HepG2 (cell line): Measurements from ENCODE around the gene ANP32B. TPM values are rescaled to one million over a fixed set of nuclear protein-coding genes. Genes with fewer than 3 reads are reported as not detected.

Source experiments
- ATAC-seq: fragments of 200-7000 bp; cut with Tn5 transposase; 3 replicates; pipeline ENCODE4 v1.9.1; 2020; ENCODE audit warnings: mild to moderate bottlenecking, moderate library complexity
- BruUV-seq: library from RNA; stranded (reverse); fragments of 400-500 nt; replicated peaks from 2 replicates; lab custom pipeline; 2021; lab: Mats Ljungman, UMichigan
- CTCF ChIA-PET: fragments of 300-600 bp; formaldehyde crosslinking; extraction: SDS; loops from one replicate; lab custom pipeline; 2021; ENCODE audit warnings: low total read pairs, inconsistent platforms, low intra/inter-chr PET ratio; lab: Yijun Ruan, JAX
- POLR2A ChIA-PET: fragments of 350-600 bp; sonication (Branson Sonifier 250); formaldehyde crosslinking; loops from one replicate; lab custom pipeline; 2020; ENCODE audit warnings: antibody characterized with exemption, inconsistent platforms; lab: Yijun Ruan, JAX
- DNase-seq: peaks from one replicate; pipeline ENCODE4 v3.0.0-alpha.2; 2015; ENCODE audit warnings: low spot score
- FAIRE-seq: peaks from 3 replicates; lab custom pipeline; 2011; peaks lifted over from hg19 to GRCh38; lab: Jason Lieb, UNC
- H2AFZ ChIP-seq: one replicate; pipeline ENCODE4 v1.6.1; 2011; ENCODE audit warnings: low read length, inconsistent platforms
- H3K27ac ChIP-seq: fragments of 300-600 bp; 3 replicates; pipeline ENCODE4 v1.8.0; 2011; ENCODE audit warnings: mixed run types, mild to moderate bottlenecking, mixed read lengths, low read length, inconsistent platforms; ENCODE audit not compliant: insufficient read depth; ENCODE audit errors: extremely low read length
- H3K27me3 ChIP-seq, 2 experiments: fragments of 200-600 bp in 1 of 2; 2 replicates in 1 of 2; 3 replicates in 1 of 2; pipeline versions ENCODE4 v1.6.0 to v1.8.0; 2011; ENCODE audit warnings: low read length in 2 of 2, mild to moderate bottlenecking in 2 of 2, moderate library complexity in 2 of 2, inconsistent platforms in 1 of 2; ENCODE audit not compliant: insufficient read depth in 2 of 2, control insufficient read depth in 1 of 2
- H3K36me3 ChIP-seq, 2 experiments: fragments of 200-600 bp in 1 of 2; replicated peaks in 1 of 2; 2 replicates in 1 of 2; 3 replicates in 1 of 2; pipeline versions ENCODE4 v1.5.1 to v1.8.0; 2011; ENCODE audit warnings: low read length in 2 of 2, inconsistent platforms in 1 of 2; ENCODE audit not compliant: insufficient read depth in 2 of 2, control insufficient read depth in 1 of 2
- H3K4me1 ChIP-seq: 2 replicates; pipeline ENCODE4 v1.5.1; 2012; ENCODE audit warnings: low read length, inconsistent platforms; ENCODE audit not compliant: insufficient read depth
- H3K4me2 ChIP-seq: 2 replicates; pipeline ENCODE4 v1.6.0; 2011; ENCODE audit warnings: low read depth, low read length, inconsistent platforms
- H3K4me3 ChIP-seq, 3 experiments: fragments of 200-600 bp in 1 of 3; sonication (generic), shearing (Covaris generic) in 1 of 3; replicated peaks in 1 of 3; 2 replicates each; pipeline ENCODE4 v1.5.1; 2011 to 2016; ENCODE audit warnings: low read length in 3 of 3, inconsistent platforms in 2 of 3, low read depth in 2 of 3, mild to moderate bottlenecking in 2 of 3, control low read depth in 1 of 3, mixed read lengths in 1 of 3; ENCODE audit not compliant: insufficient read depth in 1 of 3
- H3K79me2 ChIP-seq: one replicate; pipeline ENCODE4 v1.6.1; 2011; ENCODE audit warnings: low read length, inconsistent platforms; ENCODE audit not compliant: insufficient read depth
- H3K9ac ChIP-seq: 2 replicates; pipeline ENCODE4 v1.6.0; 2011; ENCODE audit warnings: mild to moderate bottlenecking, low read depth, low read length, inconsistent platforms; ENCODE audit not compliant: insufficient read depth
- H3K9me3 ChIP-seq: 2 replicates; pipeline ENCODE4 v1.5.1; 2012; ENCODE audit warnings: mild to moderate bottlenecking, low read length
- H4K20me1 ChIP-seq: 2 replicates; pipeline ENCODE4 v1.6.0; 2011; ENCODE audit warnings: inconsistent platforms, mild to moderate bottlenecking, low read length, moderate library complexity; ENCODE audit not compliant: insufficient read depth
- ASH2L ChIP-seq: fragments of 300-600, 200-600 bp; sonication (generic); IDR thresholded peaks from 2 replicates; pipeline ENCODE4 v1.7.0; 2017; ENCODE audit warnings: low read depth, mild to moderate bottlenecking, moderate library complexity, mixed read lengths, low read length; ENCODE audit not compliant: insufficient read length
- ATF7-NPFF ChIP-seq: sonication (generic); formaldehyde crosslinking; IDR thresholded peaks from 2 replicates; pipeline ENCODE4 v1.8.1; 2023; ENCODE audit warnings: mild to moderate bottlenecking, low read depth, missing genetic modification reagents, moderate library complexity
- DMAP1 ChIP-seq: IDR thresholded peaks from 2 replicates; pipeline ENCODE4 v1.6.1; 2016
- ISX ChIP-seq: sonication (generic); formaldehyde crosslinking; conservative IDR thresholded peaks from 2 replicates; pipeline ENCODE4 v1.5.0; 2020; ENCODE audit warnings: missing genetic modification reagents
- KDM1A ChIP-seq: IDR thresholded peaks from 2 replicates; pipeline ENCODE4 v1.6.1; 2016; ENCODE audit warnings: missing compliant biosample characterization
- KDM3A ChIP-seq: IDR thresholded peaks from 2 replicates; pipeline ENCODE4 v1.6.1; 2018; ENCODE audit warnings: low read depth, missing compliant biosample characterization
- MTA3 ChIP-seq: sonication (generic); formaldehyde crosslinking; IDR thresholded peaks from 2 replicates; pipeline ENCODE4 v1.4.0; 2020; ENCODE audit warnings: missing genetic modification reagents
- MTF2 ChIP-seq: sonication (generic); formaldehyde crosslinking; IDR thresholded peaks from 2 replicates; pipeline ENCODE4 v1.5.0; 2020; ENCODE audit warnings: missing genetic modification reagents, borderline replicate concordance
- SRSF4 ChIP-seq: fragments of 200-400 bp; formaldehyde crosslinking; IDR thresholded peaks from one replicate; pipeline ENCODE4 v1.6.1; 2018; ENCODE audit warnings: mild to moderate bottlenecking, low read depth, low read length, moderate library complexity; ENCODE audit not compliant: poor library complexity, severe bottlenecking
- TBL1XR1 ChIP-seq: fragments of 150-350 bp; IDR thresholded peaks from 2 replicates; pipeline ENCODE4 v1.6.1; 2014; ENCODE audit warnings: borderline replicate concordance, low read length; ENCODE audit not compliant: partially characterized antibody
- ZNF749 ChIP-seq: sonication (generic); formaldehyde crosslinking; IDR thresholded peaks from 2 replicates; pipeline ENCODE4 v1.8.0; 2022; ENCODE audit warnings: mild to moderate bottlenecking, missing genetic modification reagents, moderate library complexity, borderline replicate concordance
- ZSCAN12 ChIP-seq: sonication (generic); formaldehyde crosslinking; IDR thresholded peaks from 2 replicates; pipeline ENCODE4 v1.9.0; 2021; ENCODE audit warnings: mild to moderate bottlenecking, missing genetic modification reagents
- WGBS: methylation state at CpG from one replicate; pipeline ENCODE4 v1.1.6; 2017; ENCODE audit warnings: low lambda C conversion rate; 5-methylcytosine and 5-hydroxymethylcytosine counted together
- in situ Hi-C: cut with HindIII; loops from 2 replicates; pipeline ENCODE4 v1.10.0; 2017; ENCODE audit warnings: low pct_unique_long_range_greater_than_20kb; ENCODE audit not compliant: extremely low pct_ligation_motif_present
- intact Hi-C: fragments of 100-400 bp; cut with micrococcal nuclease; formaldehyde crosslinking; loops from one replicate; pipeline ENCODE4 v1.10.0; 2022; ENCODE audit not compliant: unreplicated experiment
- polyA plus RNA-seq, 8 experiments: library from polyadenylated mRNA; depleted of rRNA in 3 of 8; stranded (reverse) in 7 of 8; unstranded in 1 of 8; fragments of >200 nt; fragmentation: Illumina TruSeq in 4 of 8; extraction: Trizol in 4 of 8; gene quantifications; 2 replicates each; pipeline versions ENCODE4 v1.2.1 to v1.2.3, GENCODE V29; 2011 to 2016; ENCODE audit warnings: low read depth in 4 of 8, missing spikeins in 1 of 8, mixed read lengths in 1 of 8; ENCODE audit not compliant: insufficient read depth in 1 of 8
- total RNA-seq, 5 experiments: library from RNA; depleted of rRNA; stranded (reverse); fragments of >200 nt; fragmentation: Illumina TruSeq; extraction: Trizol; gene quantifications; 2 replicates each; pipeline ENCODE4 v1.2.3, GENCODE V29; 2016; ENCODE audit warnings: low read depth in 1 of 5
- TF ChIP-seq, protein P1 (sequence below): sonication (generic); formaldehyde crosslinking; IDR thresholded peaks from 2 replicates; pipeline ENCODE4 v1.5.0; 2020; ENCODE audit warnings: missing genetic modification reagents, mild to moderate bottlenecking, borderline replicate concordance
- TF ChIP-seq, protein P2 (sequence below): sonication (generic); formaldehyde crosslinking; IDR thresholded peaks from 2 replicates; pipeline ENCODE4 v1.8.0; 2022; ENCODE audit warnings: missing genetic modification reagents, mild to moderate bottlenecking, inconsistent platforms, borderline replicate concordance
- TF ChIP-seq, protein P3 (sequence below): sonication (generic); formaldehyde crosslinking; IDR thresholded peaks from 2 replicates; pipeline ENCODE4 v1.4.0; 2020; ENCODE audit warnings: missing genetic modification reagents

Gene ANP32B
- total and polyA plus RNA-seq, 2 of the 13 experiments (the other 11 are each of a cell fraction or from before 2014, with no cell fraction given) = 22.1 to 37.5 TPM

DNA sequence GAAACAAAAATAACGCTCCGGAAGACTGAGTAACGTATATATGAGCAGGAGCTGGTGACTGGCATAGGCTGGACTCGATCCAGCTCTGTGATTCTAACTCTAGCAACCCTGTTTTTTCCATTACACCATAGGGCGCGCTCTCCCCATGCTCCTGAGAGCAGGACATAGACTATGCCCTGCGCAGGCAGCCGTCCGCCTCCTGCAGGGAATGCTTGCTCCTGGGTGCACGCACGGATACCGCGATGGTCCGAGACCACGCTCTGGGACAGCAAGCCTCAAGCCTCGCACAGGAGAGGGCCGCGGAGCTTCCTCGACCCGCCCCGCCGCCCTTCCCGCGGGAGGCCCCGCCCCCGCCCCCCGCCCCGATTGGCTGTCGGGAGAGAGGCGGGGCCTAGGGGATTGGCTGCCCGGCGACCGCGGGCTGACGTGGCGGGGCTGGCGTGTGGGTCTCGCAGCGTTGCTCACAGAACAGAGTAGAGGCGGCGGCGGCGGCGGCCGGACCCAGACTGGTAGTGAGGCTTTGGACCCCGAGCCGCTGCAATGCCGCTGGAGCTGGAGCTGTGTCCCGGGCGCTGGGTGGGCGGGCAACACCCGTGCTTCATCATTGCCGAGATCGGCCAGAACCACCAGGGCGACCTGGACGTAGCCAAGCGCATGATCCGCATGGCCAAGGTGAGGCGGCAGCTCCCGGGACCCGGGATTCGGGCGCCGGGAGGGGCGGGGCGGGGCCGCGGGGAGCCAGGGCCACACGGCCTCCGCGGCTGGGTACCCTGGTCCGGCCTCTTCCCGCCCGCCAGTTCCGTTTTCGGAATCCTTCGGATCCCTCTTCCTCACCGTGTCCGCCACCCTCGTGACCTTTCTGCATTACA, 73.4 kb downstream of the ANP32B start, which contains the start of gene NANS:
TSS of gene NANS (plus strand) at position 464 of the 869 bp plus-strand sequence. CDS start at position 541, 77 bp downstream.
- peak within 1 kb of the TSS; percentile 93 for H3K27ac ChIP-seq
- peaks cover 38% of the 10 kb centered on the region for H3K4me1 ChIP-seq
- in situ Hi-C loops = no loop called here
- WGBS = under 1% methylated on average over 23 of the region's 80 CpGs
- peak within 1 kb of the TSS; percentile 83 for H3K4me2 ChIP-seq
- no peaks in the 10 kb centered on the region for H3K27me3 ChIP-seq
- intact Hi-C loops = loop anchor here (1.0 to 2.0 kb wide), 2 partner anchors 11 to 18 kb away; no protein-coding TSS in a partner anchor
- peak within 1 kb of the TSS; percentile 100 for H2AFZ ChIP-seq
- peak within 1 kb of the TSS; percentile 87 to 97 (median 93) for H3K4me3 ChIP-seq
- H3K9me3 ChIP-seq = no peaks in the 10 kb centered on the region
- H3K36me3 ChIP-seq = peaks cover 1 to 7% of the 10 kb centered on the region in 2 experiments; a peak in 2 of 5 replicates
- peak; percentile 89 for FAIRE-seq
- H4K20me1 ChIP-seq = no peaks in the 10 kb centered on the region
- peak within 1 kb of the TSS; percentile 92 for H3K9ac ChIP-seq
- CTCF ChIA-PET = no interaction called here
- POLR2A ChIA-PET = interaction anchor here (0.7 to 3.4 kb wide), 29 partner anchors 9 to 423 kb away, joined by 3 to 30 read pairs (median 4); partner anchors contain the start of genes ANP32B, CORO2A, NCBP1 and TBC1D2
- peaks cover 40% of the 10 kb centered on the region for H3K79me2 ChIP-seq
- no TSS peak for BruUV-seq
- DNase-seq = peak; percentile 95
- peak; percentile 98 for ATAC-seq
- TF ChIP-seq KDM1A (CRISPR knock-in tag) (no peak), DMAP1 (CRISPR knock-in tag) (peak; percentile 92), SRSF4 (no peak), TBL1XR1 (no peak), ZNF749 (peak; percentile 95), KDM3A (CRISPR knock-in tag) (peak; percentile 43; the same call in 1 of the 2 replicates), ZSCAN12 (CRISPR knock-in tag) (no peak), ASH2L (peak; percentile 69), MTA3 (CRISPR knock-in tag) (no peak), ATF7-NPFF (CRISPR knock-in tag) (peak; percentile 78), ISX (CRISPR knock-in tag) (peak; percentile 23; the same call in 1 of the 2 replicates), MTF2 (no peak)
- TF ChIP-seq, protein P1, sequence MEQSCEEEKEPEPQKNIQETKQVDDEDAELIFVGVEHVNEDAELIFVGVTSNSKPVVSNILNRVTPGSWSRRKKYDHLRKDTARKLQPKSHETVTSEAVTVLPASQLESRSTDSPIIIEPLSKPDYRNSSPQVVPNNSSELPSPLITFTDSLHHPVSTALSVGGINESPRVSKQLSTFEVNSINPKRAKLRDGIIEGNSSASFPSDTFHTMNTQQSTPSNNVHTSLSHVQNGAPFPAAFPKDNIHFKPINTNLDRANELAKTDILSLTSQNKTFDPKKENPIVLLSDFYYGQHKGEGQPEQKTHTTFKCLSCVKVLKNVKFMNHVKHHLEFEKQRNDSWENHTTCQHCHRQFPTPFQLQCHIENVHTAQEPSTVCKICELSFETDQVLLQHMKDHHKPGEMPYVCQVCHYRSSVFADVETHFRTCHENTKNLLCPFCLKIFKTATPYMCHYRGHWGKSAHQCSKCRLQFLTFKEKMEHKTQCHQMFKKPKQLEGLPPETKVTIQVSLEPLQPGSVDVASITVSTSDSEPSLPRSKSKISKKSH (CRISPR knock-in tag) = no peak; the same call in 1 of the 2 replicates
- TF ChIP-seq, protein P2, sequence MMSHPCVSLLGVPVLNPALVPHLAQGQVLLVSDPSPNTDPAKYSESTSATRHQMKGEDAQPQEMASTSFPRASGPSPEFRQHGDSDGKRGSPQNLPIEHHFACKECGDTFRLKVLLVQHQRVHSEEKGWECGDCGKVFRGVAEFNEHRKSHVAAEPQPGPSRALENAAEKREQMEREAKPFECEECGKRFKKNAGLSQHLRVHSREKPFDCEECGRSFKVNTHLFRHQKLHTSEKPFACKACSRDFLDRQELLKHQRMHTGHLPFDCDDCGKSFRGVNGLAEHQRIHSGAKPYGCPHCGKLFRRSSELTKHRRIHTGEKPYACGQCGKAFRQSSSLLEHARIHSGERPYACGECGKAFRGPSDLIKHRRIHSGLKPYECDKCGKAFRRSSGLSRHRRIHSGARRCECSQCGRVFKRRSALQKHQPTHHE (CRISPR knock-in tag) = peak; percentile 85
- TF ChIP-seq, protein P3, sequence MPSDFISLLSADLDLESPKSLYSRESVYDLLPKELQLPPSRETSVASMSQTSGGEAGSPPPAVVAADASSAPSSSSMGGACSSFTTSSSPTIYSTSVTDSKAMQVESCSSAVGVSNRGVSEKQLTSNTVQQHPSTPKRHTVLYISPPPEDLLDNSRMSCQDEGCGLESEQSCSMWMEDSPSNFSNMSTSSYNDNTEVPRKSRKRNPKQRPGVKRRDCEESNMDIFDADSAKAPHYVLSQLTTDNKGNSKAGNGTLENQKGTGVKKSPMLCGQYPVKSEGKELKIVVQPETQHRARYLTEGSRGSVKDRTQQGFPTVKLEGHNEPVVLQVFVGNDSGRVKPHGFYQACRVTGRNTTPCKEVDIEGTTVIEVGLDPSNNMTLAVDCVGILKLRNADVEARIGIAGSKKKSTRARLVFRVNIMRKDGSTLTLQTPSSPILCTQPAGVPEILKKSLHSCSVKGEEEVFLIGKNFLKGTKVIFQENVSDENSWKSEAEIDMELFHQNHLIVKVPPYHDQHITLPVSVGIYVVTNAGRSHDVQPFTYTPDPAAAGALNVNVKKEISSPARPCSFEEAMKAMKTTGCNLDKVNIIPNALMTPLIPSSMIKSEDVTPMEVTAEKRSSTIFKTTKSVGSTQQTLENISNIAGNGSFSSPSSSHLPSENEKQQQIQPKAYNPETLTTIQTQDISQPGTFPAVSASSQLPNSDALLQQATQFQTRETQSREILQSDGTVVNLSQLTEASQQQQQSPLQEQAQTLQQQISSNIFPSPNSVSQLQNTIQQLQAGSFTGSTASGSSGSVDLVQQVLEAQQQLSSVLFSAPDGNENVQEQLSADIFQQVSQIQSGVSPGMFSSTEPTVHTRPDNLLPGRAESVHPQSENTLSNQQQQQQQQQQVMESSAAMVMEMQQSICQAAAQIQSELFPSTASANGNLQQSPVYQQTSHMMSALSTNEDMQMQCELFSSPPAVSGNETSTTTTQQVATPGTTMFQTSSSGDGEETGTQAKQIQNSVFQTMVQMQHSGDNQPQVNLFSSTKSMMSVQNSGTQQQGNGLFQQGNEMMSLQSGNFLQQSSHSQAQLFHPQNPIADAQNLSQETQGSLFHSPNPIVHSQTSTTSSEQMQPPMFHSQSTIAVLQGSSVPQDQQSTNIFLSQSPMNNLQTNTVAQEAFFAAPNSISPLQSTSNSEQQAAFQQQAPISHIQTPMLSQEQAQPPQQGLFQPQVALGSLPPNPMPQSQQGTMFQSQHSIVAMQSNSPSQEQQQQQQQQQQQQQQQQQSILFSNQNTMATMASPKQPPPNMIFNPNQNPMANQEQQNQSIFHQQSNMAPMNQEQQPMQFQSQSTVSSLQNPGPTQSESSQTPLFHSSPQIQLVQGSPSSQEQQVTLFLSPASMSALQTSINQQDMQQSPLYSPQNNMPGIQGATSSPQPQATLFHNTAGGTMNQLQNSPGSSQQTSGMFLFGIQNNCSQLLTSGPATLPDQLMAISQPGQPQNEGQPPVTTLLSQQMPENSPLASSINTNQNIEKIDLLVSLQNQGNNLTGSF (CRISPR knock-in tag) = no peak
